OCI-LY7 (cell line): ENCODE measurements around the gene TLR9. TPM values are rescaled to one million over a fixed set of nuclear protein-coding genes. Genes with fewer than 3 reads are reported as not detected.

ENCODE experiments used
- BruUV-seq: library from RNA; stranded (reverse); fragments of 400-500 nt; replicated peaks from 2 replicates; lab custom pipeline; 2021; lab: Mats Ljungman, UMichigan
- CTCF ChIA-PET: fragments of 300-600 bp; sonication (Branson Sonifier 250); formaldehyde crosslinking; loops from one replicate; lab custom pipeline; 2022; ENCODE audit warnings: antibody characterized with exemption; ENCODE audit not compliant: unreplicated experiment; lab: Charles Lee
- POLR2A ChIA-PET: fragments of 300-600 bp; sonication (Branson Sonifier 250); formaldehyde crosslinking; loops from one replicate; lab custom pipeline; 2022; ENCODE audit warnings: antibody characterized with exemption; lab: Charles Lee
- DNase-seq: peaks from one replicate; pipeline ENCODE4 v3.0.0-alpha.2; 2015; ENCODE audit warnings: low spot score
- H2AFZ ChIP-seq: fragments of 200-600 bp; sonication (generic), shearing (Covaris generic); 2 replicates; pipeline ENCODE4 v1.6.1; 2014; ENCODE audit warnings: mild to moderate bottlenecking, antibody characterized with exemption, low read length, moderate library complexity
- H3K27ac ChIP-seq: fragments of 200-600 bp; sonication (generic); 2 replicates; pipeline ENCODE4 v1.5.1; 2014; ENCODE audit warnings: mixed run types, low read depth, mild to moderate bottlenecking, moderate library complexity, low read length, inconsistent platforms; ENCODE audit not compliant: poor library complexity, severe bottlenecking
- H3K36me3 ChIP-seq: fragments of 200-600 bp; sonication (generic); 2 replicates; pipeline ENCODE4 v1.6.1; 2014; ENCODE audit warnings: mild to moderate bottlenecking, antibody characterized with exemption, low read length, moderate library complexity, mixed read lengths; ENCODE audit not compliant: insufficient read depth
- H3K4me1 ChIP-seq: fragments of 200-600 bp; sonication (generic); 2 replicates; pipeline ENCODE4 v1.5.1; 2014; ENCODE audit warnings: mild to moderate bottlenecking, low read length; ENCODE audit not compliant: insufficient read depth, poor library complexity, severe bottlenecking
- H3K4me2 ChIP-seq: fragments of 200-600 bp; sonication (generic); 2 replicates; pipeline ENCODE4 v1.6.1; 2014; ENCODE audit warnings: mild to moderate bottlenecking, low read length
- H3K4me3 ChIP-seq: fragments of 200-600 bp; sonication (generic); 2 replicates; pipeline ENCODE4 v1.5.1; 2014; ENCODE audit warnings: mild to moderate bottlenecking, low read depth, low read length; ENCODE audit not compliant: poor library complexity, severe bottlenecking
- H3K79me2 ChIP-seq: fragments of 200-600 bp; sonication (generic); 2 replicates; pipeline ENCODE4 v1.6.1; 2016; ENCODE audit warnings: low read depth, mild to moderate bottlenecking, low read length, moderate library complexity, mixed read lengths; ENCODE audit not compliant: insufficient read depth
- H3K9me2 ChIP-seq: fragments of 200-600 bp; sonication (generic); 2 replicates; pipeline ENCODE4 v1.6.1; 2016; ENCODE audit warnings: mild to moderate bottlenecking, low read length, mixed read lengths; ENCODE audit not compliant: insufficient read depth
- H3K9me3 ChIP-seq: fragments of 200-600 bp; sonication (generic); 2 replicates; pipeline ENCODE4 v1.6.1; 2014; ENCODE audit warnings: mild to moderate bottlenecking, mixed run types, low read length, mixed read lengths
- H4K20me1 ChIP-seq: fragments of 200-600 bp; sonication (generic); 2 replicates; pipeline ENCODE4 v1.6.1; 2014; ENCODE audit warnings: mild to moderate bottlenecking, antibody characterized with exemption, low read length, moderate library complexity, mixed read lengths; ENCODE audit not compliant: insufficient read depth
- EZH2phosphoT487 ChIP-seq: fragments of 200-600 bp; sonication (generic); IDR thresholded peaks from 2 replicates; pipeline ENCODE4 v1.6.1; 2018; ENCODE audit warnings: low read depth, borderline replicate concordance, mild to moderate bottlenecking, mixed run types, antibody characterized with exemption, low read length, moderate library complexity, mixed read lengths
- intact Hi-C: fragments of 100-400 bp; cut with micrococcal nuclease; formaldehyde crosslinking; loops from one replicate; pipeline ENCODE4 v1.10.0; 2022; ENCODE audit not compliant: unreplicated experiment
- total RNA-seq, 2 experiments: library from RNA; depleted of rRNA in 1 of 2; stranded (reverse); fragments of >200 nt in 1 of 2; shearing (Covaris generic) in 1 of 2; gene quantifications; 2 replicates each; pipeline ENCODE4 v1.2.3, GENCODE V29; 2014 to 2022
- TF ChIP-seq, protein P1 (sequence below): fragments of 200-600 bp; sonication (generic); conservative IDR thresholded peaks from 2 replicates; pipeline ENCODE4 v1.5.1; 2014; ENCODE audit warnings: mild to moderate bottlenecking, antibody characterized with exemption, low read length, moderate library complexity, mixed read lengths

TLR9 gene
- total RNA-seq, 2 experiments from 2014 or later, result 1.7 to 9.0 TPM

DNA sequence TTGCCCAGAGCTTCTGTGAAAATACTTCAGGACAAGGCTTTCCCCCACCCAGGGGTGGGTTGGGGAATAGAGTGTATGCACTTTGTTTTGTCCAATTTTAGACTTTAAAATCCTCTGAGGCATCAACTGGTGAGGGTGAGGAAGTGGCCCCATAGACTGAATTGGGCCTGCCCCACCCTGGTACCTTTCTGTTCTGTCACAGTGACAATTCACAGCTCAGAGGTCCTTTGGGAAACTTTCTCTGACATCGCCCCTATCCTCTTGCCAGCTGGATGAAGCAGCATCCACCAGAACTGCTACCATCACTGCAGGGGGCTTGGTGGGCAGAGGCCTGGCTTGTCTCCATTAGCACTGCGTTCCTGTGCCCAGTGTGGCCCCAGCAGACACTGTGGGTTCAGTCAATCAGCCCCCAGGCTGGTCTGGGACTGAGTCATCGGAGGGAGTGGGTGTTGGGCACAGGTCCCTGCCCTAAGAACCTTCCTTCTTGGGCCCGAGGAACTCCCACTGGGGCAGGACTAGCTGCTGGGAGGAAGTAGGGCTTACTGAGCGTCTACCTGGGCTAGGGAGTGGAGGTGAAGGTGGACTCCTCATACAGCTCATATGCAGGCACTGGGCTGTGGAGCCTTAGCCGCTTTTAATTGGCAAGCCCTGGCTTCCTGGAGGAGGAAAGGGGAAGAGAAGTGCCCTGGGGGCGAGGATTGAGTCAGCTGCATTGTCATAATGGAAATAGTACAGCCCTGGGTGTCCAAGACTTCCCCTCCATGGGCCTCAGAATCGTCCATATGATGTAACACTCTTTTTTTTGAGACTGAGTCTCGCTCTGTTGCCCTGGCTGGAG, 18.6 kb upstream of the TLR9 start:
- Histone ChIP-seq H3K4me1 (peaks cover 16% of the 10 kb centered on the region), H3K4me3 (no peak overlapping the region), H3K4me2 (no peak overlapping the region), H4K20me1 (no peaks in the 10 kb centered on the region), H3K79me2 (no peaks in the 10 kb centered on the region), H3K9me2 (no peaks in the 10 kb centered on the region), H3K36me3 (peaks cover 9% of the 10 kb centered on the region), H3K27ac (no peak overlapping the region), H2AFZ (no peak overlapping the region), H3K9me3 (no peaks in the 10 kb centered on the region)
- TF ChIP-seq EZH2phosphoT487, result no peak
- TF ChIP-seq, protein P1, sequence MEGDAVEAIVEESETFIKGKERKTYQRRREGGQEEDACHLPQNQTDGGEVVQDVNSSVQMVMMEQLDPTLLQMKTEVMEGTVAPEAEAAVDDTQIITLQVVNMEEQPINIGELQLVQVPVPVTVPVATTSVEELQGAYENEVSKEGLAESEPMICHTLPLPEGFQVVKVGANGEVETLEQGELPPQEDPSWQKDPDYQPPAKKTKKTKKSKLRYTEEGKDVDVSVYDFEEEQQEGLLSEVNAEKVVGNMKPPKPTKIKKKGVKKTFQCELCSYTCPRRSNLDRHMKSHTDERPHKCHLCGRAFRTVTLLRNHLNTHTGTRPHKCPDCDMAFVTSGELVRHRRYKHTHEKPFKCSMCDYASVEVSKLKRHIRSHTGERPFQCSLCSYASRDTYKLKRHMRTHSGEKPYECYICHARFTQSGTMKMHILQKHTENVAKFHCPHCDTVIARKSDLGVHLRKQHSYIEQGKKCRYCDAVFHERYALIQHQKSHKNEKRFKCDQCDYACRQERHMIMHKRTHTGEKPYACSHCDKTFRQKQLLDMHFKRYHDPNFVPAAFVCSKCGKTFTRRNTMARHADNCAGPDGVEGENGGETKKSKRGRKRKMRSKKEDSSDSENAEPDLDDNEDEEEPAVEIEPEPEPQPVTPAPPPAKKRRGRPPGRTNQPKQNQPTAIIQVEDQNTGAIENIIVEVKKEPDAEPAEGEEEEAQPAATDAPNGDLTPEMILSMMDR, result no peak
- CTCF ChIA-PET, result no interaction called here
- no TSS peak for BruUV-seq
- intact Hi-C loops, result no loop called here
- DNase-seq, result no peak
- POLR2A ChIA-PET, result interaction anchor here (0.6 to 0.8 kb wide), 2 partner anchors 9 to 33 kb away, joined by 6 to 10 read pairs; no protein-coding TSS in a partner anchor

DNA sequence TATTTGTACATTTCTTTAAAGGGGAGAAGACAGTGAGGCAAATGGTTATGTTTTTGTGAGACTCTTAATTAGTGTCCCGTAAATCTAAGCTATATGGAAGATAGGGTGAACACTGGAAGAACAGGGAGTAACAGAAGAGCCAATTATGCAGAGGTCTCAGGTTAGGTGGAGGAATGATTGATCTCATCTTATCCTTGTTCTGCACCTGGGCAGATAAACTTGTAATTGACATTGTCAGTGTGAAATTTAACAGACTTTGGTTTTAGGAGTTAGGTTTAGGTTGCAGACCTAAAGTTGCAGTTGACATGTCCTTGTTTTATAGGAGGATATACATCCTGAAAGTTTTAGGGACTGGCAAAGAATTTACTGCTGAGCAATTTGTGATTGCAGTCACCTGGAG, 16.6 kb upstream of the TLR9 start:
- POLR2A ChIA-PET, result interaction anchor here (1.0 to 2.8 kb wide), 2 partner anchors 10 to 15 kb away, joined by 3 to 28 read pairs; no protein-coding TSS in a partner anchor
- H4K20me1 ChIP-seq, result no peaks in the 10 kb centered on the region

More for the DNA sequence above, 16.6 kb upstream of the TLR9 start:
- DNase-seq, result no peak
- Histone ChIP-seq H3K27ac (no peak overlapping the region), H3K36me3 (no peaks in the 10 kb centered on the region; the same call in 1 of the 2 replicates), H3K4me1 (peaks cover 28% of the 10 kb centered on the region), H3K9me2 (no peaks in the 10 kb centered on the region), H3K4me3 (no peak overlapping the region), H2AFZ (no peak overlapping the region), H3K79me2 (peaks cover 16% of the 10 kb centered on the region; the same call in 1 of the 2 replicates), H3K9me3 (no peaks in the 10 kb centered on the region), H3K4me2 (no peak overlapping the region)
- BruUV-seq, result no TSS peak
- intact Hi-C loops, result no loop called here
- TF ChIP-seq EZH2phosphoT487, result no peak
- TF ChIP-seq, protein P1, result no peak
- CTCF ChIA-PET, result no interaction called here
